ENCODE data around the gene CLTCL1. TPM values are rescaled to one million over a fixed set of nuclear protein-coding genes. Genes with fewer than 3 reads are reported as not detected.

Gene CLTCL1
- total and polyA plus RNA-seq, 9 of the 15 experiments (the other 6 are each of a cell fraction or from before 2014, with no cell fraction given) = 1.1 to 11.7 (median 5.0) TPM

DNA sequence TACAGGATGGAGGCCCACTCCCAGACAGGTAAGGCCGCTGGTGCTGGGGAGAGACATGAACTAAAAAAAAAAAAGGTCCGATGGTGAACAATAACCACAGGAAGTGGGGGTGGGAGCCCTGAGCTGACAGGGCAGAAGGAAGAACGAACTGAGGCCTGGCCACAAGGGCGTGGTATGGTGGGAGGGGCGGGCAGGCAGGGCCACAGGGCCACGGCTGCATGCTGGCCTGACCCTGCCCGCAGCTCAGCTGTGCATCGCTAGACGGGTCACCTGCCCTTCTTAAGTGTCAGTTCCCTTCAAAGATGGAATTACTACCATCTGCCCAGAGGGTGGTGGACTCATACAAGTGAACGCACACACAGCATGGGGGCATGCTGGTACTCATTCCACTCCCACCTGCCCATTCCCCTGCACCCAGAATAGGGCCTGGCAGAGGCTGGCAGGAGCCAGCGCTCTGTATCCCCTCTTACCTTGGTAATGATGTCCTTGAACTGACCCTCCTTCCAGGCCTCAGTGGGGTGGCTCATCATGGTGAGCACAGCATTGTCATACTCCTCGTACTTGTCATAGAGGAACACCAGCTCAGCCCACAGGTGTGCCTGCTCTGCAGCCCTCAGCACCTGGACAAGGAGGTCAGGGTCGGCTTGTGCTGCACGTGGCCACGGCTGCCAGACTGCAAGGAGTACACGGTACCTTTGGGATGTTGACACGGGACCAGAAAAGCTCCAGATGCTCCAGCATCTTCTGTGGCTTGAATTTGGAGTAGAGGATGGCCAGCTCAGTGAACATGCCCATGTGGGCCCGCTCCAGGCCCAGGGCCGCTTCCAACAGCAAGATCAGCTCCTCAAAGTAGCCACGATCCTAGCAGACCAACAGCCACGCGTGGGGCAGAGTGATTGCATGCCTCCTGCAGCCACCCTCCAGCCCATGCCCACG lies 95.5 kb downstream of the CLTCL1 start (continued):
- peak; percentile 59 for TF ChIP-seq CEBPG (CRISPR knock-in tag; IDR thresholded peaks at IDR 0.05)
- TF ChIP-seq CEBPG (tag; conservative IDR thresholded peaks at IDR 0.05 in 1 of 2, IDR thresholded peaks at IDR 0.05 in 1 of 2) = no peak
- peak; percentile 11; the same call in 1 of the 2 replicates for TF ChIP-seq TSC22D4 (tag; IDR thresholded peaks at IDR 0.05)
- TF ChIP-seq PML (IDR thresholded peaks at IDR 0.05; ENCODE audit: low read length) = no peak
- peak; percentile 47 for TF ChIP-seq USF1 (CRISPR knock-in tag; IDR thresholded peaks at IDR 0.05)
- no peak for TF ChIP-seq HNRNPK (IDR thresholded peaks at IDR 0.05; ENCODE audit: low read depth, low read length, poor library complexity, severe bottlenecking)
- no peak for TF ChIP-seq POLR2H (tag; IDR thresholded peaks at IDR 0.05; ENCODE audit: low read depth)
- TF ChIP-seq SAFB2 (IDR thresholded peaks at IDR 0.05; ENCODE audit: borderline replicate concordance, low read depth, low read length, severe bottlenecking) = no peak
- no peak for TF ChIP-seq MLX (CRISPR knock-in tag; conservative IDR thresholded peaks at IDR 0.05)
- TF ChIP-seq ZNF830 (CRISPR knock-in tag; IDR thresholded peaks at IDR 0.05) = no peak
- TF ChIP-seq, protein P1, sequence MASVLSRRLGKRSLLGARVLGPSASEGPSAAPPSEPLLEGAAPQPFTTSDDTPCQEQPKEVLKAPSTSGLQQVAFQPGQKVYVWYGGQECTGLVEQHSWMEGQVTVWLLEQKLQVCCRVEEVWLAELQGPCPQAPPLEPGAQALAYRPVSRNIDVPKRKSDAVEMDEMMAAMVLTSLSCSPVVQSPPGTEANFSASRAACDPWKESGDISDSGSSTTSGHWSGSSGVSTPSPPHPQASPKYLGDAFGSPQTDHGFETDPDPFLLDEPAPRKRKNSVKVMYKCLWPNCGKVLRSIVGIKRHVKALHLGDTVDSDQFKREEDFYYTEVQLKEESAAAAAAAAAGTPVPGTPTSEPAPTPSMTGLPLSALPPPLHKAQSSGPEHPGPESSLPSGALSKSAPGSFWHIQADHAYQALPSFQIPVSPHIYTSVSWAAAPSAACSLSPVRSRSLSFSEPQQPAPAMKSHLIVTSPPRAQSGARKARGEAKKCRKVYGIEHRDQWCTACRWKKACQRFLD (CRISPR knock-in tag; IDR thresholded peaks at IDR 0.05) = no peak
- 0 out of 2 replicates have a peak, but pooled peaks have one; percentile 83 for TF ChIP-seq PURB (CRISPR knock-in tag; IDR thresholded peaks at IDR 0.05; ENCODE audit: low read depth)
- TF ChIP-seq CCNT2 (IDR thresholded peaks at IDR 0.05; ENCODE audit: borderline replicate concordance, extremely low read depth, insufficient read length, low read depth, low read length) = no peak
- TF ChIP-seq TSHZ1 (CRISPR knock-in tag; IDR thresholded peaks at IDR 0.05) = no peak
- TF ChIP-seq EGR1 (conservative IDR thresholded peaks at IDR 0.05) = 0 out of 2 replicates have a peak, but pooled peaks have one; percentile 24
- peak; percentile 55; the same call in 1 of the 2 replicates for TF ChIP-seq ATF2 (CRISPR knock-in tag; IDR thresholded peaks at IDR 0.05)
- no peak for TF ChIP-seq XRCC4 (IDR thresholded peaks at IDR 0.05; ENCODE audit: extremely low read depth, insufficient read depth, insufficient read length)
- TF ChIP-seq GTF2E2 (tag; IDR thresholded peaks at IDR 0.05) = no peak
